GM21717 (cell line): ENCODE measurements around the gene ZNF654.
"Not testable (repeated sequence)": the region's sequence is repeated elsewhere in the genome, so short reads cannot be mapped to it uniquely, and the experiment has no call there.

ENCODE experiments used
- ATAC-seq: cut with Tn5 transposase; IDR thresholded peaks from one replicate; pipeline ENCODE4 v1.9.1; 2021; ENCODE audit warnings: mild to moderate bottlenecking, moderate library complexity; ENCODE audit not compliant: unreplicated experiment

The ZNF654 gene

DNA sequence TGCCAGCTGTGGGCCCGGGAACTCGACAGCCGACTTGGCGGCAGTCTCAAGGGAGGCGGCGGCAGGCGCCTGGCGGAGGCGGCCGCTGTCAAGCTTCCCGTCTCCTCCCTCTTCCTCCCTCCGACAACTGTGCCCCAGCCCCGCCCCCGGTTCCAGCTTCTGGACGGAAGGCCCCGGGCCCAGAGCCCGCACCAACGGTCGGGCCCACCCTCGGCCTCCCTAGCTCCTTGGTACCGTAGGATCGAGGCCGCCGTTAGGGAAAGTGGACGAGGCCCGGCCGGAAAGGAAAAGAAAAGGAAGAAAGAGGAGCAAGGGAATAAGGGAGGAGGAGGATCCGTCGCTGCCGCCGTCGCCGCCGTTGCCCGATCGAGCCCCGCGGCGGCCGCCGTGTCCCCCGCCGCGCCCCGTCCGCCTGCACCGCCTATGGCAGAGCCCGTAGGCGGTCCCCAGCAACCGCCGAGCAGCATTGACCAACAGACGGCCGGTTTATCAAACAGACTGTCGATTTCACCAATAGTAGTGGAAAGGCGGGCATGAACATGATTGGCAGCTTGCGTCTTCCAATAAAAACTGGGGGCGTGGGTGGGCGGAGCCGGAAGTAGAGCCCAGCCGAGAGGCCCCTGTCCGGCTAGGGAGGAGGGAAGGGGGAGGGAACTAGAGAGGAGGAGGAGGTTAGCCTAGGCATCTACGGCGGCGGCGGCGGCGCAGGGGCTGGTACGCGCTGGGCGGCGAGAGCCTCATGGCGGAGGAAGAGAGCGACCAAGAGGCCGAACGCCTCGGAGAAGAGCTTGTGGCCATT, at the start of gene ZNF654, which contains the start of gene CGGBP1:
Gene ZNF654 (plus strand): TSS at position 675 of the 799 bp plus-strand sequence. CDS start 65 bp downstream, at position 740.
Gene CGGBP1 (minus strand): TSS at position 425 of the 799 bp plus-strand sequence. CDS start 3,029 bp downstream, outside the sequence.
- ATAC-seq: peak; percentile 97

DNA sequence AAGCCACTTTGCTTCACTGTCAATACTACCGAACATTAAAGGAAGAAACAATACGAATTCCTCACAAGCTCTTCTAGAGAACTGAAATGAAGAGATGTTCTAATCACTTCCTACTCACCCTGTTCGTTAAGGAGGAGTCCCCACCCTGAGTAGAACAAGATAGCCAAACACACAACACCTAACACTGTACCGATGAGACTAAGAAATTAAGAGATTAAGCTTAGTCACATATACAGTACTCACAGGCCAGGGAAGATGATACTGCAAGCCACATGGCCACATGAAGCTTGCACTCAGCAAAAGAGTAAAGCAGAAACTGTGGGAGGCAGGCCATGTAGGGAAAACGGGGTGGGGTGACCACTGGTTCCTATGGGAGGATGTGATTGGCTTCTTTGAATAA, 48.2 kb upstream of the ZNF654 start:
- ATAC-seq: no peak

DNA sequence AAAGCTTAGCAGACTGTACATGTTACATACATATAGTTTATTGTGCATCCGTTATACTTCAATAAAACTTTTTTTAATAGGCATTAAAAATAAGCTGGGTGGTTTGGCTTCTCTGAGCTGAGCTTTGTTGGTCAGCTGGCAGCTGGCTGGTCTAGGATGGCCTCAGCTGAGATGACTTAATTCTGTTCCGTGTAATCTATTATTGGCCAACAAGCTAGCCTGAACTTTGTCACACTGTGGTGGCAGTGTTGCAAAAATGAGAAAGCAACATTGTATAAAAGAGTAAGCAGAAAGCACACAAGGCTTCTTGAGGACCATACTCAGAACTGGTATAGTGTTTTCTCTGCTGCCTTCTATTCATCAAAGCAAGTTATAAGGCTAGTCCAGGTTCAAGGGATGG, 45.5 kb upstream of the ZNF654 start:
- no peak for ATAC-seq

DNA sequence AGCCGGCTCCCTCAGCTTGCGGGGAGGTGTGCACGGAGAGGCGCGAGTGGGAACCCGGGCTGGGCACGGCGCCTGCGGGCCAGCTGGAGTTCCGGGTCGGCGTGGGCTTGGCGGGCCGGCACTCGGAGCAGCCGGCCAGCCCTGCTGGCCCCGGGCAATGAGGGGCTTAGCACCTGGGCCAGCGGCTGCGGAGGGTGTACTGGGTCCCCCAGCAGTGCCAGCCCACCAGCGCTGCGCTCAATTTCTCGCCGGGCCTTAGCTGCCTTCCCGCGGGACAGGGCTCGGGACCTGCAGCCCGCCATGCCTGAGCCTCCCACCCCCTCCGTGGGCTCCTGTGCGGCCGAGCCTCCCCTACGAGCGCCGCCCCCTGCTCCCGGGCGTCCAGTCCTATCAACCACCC, 43.4 kb upstream of the ZNF654 start:
- ATAC-seq: not testable (repeated sequence)

DNA sequence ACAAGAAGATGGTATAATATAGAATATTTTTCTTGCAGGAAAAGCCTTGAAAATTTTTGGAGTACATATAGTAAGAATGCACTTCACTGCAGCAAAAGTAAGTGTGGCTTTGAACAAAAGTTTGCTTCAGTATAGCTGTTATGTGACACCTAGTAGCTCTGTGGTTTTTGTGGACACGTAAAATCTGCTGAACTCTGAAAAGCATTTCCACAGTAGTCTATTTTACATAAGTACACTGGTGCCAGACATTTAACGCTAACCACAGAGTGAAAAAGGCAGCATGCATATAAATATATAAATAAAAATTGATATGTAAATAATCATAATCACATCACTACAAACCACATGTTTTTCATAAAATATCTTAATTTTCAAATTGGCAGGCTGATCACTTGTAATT, 40.0 kb upstream of the ZNF654 start:
- ATAC-seq: peak; percentile 95

DNA sequence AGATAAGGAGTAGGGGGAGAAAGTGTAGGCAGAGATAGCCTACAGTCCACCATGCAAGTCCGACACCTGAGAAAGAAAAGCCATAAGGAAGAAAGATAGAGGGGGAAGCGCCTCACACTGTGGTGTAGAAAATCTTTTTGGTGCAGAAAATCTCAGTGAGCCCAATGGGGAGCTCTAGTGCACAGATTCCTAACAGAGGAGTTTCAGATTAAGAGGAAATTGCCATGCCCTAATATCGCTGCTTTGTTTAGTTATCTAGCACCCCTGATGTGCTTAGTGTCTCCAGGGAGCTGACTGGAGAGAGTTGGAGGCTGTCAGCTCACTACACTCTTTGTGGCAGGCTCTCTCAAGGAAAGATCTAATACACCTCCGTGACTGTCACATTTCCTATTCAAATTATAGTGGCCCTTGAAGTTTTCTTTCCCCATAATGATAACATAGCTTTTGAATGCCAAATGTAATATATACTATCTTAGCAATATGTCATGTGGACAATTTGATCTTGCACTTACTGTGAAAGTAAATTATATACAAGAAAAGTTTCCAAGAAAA, 34.0 kb upstream of the ZNF654 start:
- no peak for ATAC-seq

DNA sequence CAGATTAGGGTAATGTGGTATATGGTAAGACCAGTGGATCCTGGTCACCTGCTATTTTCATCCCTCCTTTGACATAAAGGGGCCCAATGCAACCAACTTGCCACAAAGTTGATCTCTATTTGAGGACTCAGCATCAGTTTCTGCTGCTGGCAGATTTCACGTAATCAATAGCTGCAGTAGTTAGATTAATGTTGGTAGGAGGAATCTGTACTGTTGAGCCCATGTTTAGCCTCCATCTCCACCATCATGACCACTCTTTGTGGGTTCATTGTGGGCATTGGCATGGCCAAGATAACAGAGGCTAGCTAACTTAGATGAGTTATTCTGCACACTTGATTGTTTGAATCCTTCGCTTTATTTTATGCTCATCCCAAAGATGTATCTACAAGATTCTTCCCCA, 30.2 kb upstream of the ZNF654 start:
- ATAC-seq: no peak

DNA sequence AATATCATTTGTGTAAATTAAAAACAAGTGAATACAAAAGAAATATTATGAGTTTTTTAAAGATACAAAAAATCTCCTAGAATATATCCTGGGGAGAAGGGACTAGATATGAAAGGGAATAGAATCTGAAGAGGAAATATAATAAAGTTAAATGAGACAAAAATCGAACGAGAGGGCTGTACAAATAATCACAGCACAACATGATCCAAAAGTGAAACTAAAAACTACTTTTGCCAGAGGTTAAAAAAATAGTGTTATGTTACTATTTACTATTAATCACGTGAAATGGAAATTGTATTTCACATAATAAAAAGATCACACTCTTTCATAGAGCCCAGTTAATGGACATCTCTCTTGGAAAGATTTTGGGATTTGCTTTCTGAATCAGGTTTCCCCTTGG, 28.8 kb upstream of the ZNF654 start:
- ATAC-seq: no peak

DNA sequence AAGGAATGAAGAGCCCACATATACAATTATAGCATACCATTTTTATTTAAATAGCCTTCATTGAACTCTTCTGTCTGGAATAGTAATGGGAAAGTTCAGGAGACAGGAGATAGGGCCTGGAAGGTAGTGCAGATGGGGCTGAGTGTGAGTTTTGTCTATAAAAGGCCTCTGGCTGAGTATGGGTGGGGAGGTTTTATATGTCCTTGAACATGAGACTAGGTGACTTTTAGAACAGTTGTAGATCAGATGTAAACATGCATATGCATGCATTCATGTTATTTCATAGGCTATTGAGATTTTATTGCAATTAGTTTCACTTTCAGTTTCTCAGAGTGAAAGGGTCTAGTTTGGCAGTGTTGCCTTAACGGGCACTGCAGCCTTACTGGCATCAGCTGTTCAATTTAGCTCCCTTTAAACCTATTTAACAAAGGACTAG, 27.4 kb upstream of the ZNF654 start:
- peak; percentile 91 for ATAC-seq

DNA sequence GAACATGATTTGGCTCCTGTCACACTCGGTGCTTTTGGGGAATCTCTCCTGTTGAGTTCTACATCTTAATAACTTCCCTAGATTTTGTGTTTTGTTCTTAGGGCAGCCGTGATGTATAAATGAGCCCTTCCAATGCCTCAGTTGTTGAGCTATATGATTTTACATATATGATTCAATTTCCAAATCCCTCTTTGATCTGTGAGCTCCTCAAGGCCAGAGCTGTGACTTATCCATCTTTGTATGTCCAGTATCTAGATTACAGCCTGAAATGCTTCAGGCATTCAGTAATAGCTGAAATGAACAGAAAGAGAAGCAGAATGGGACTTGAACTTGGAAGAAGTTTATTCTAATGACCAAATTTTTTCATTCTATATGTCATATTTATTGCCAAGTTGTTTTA, 26.8 kb upstream of the ZNF654 start:
- peak; percentile 23 for ATAC-seq

DNA sequence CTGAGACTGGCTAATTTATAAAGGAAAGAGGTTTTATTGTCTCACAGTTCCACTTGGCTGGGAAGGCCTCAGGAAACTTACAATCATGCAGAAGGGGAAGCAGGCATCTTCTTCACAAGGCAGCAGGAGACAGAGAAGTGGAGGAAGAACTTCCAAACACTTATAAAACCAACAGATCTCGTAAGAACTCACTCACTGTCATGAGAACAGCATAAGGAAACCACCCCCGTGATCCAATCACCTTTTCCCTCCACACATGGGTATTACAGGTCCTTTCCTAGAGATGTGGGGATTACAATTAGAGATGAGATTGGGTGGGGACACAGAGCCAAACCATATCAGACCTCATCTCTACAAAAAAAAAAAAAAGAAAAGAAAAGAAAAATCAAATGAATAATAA, 26.0 kb upstream of the ZNF654 start:
- ATAC-seq: no peak

DNA sequence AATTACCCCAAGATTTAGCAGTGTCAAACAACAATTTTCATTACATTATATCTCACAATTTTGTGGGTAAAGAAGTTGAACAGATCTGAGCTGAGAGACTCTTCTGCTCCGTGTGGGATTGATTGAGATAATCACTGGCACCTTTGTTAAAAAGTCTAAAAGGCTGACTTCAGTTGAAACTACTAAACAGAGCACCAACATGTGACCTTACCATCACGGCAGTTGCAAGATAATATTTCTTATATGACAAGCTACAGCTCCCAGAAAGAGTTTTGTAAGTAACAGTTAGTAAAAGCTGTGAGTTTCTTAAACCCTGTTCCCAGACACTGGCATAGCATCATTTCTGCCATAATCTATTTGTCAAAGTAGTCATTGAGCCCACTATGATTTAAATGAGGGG, 25.2 kb upstream of the ZNF654 start:
- ATAC-seq: no peak

DNA sequence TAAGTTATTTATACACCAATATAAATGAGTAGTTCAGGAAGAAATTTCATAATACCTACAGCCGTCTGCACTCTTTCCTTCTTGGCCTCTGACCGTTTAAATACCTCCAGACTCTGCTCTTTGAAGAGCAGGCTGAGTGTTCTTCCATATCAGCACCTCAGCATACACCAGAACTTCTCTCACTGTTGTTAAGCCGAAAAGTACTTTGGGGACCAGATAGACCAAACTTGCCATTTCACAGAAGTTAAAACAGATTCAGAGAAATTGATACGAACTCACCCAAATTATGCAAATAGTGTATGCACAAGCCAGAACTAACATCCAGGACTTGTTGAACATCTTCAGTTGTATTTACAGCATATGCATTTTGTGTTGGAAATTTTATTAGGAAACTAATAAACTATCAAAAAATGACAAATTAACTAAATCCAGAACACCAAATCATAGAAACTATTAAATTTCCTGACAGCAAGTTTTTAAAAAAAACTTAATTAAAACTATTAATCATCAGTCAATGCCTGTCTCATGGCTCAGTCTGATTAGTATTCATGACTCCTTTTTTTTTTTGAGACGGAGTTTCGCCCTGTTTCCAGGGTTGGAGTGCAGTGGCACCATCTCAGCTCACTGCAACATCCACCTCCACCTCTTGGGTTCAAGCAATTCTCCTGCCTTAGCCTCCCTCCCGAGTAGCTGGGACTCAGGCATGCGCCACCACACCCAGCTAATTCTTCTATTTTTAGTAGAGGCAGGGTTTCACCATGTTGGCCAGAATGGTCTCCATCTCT, 24.4 kb upstream of the ZNF654 start:
- ATAC-seq: no peak

DNA sequence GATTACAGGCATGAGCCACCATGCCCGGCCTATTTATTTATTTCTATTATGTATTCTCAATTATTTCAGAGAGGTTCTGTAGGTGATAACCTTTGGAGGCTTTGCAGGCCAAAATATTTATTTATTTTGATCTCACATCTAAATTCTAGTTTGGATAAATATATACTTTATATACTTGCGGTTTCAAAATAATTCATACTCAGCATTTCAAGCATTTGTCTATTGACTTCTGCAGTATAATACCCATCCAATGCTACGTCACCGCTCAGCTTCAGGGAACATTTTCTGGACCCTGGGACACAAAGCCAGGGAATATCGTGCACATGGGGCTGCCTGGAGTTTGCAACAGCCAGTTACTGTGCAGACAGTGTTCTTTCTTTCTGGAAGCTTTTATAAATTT, 22.8 kb upstream of the ZNF654 start:
- no peak for ATAC-seq

DNA sequence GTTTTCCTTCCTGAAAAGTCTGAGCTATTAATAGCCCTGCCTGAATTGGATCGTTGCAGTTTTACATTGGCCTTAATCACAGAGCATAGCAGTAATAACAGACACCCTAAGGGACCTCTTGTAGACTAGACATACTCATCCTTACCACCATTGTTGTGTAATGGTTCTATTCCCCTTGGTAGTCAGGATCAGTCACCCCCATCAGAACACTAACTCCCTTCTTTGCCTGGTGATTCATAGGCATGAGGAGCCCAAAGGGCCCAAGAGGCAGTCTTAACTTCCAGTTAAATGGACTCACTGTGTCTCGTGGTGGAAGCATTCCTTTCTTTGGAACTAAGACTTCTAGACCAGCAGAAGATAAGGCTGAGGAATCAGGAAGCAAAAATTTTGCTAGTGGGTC, 20.5 kb upstream of the ZNF654 start:
- no peak for ATAC-seq

DNA sequence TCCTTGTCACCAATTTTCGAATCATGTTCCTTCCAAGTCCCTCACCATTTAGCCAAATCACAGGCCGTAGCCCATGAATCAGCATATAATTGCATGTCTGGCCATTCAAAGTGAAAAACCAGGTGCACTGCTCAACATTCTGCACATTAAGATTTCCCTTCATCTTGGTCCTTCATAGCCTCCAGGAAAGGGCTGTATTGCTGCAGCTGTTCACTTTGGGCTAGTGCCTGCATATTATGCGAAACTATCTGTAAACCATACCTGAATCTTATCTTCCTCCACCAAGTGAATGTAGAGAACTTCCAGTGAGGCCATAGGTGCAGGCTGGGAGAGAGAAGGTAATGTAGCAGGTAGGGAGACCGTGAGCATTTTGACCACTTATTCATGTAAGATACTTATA, 18.5 kb upstream of the ZNF654 start:
- no peak for ATAC-seq

DNA sequence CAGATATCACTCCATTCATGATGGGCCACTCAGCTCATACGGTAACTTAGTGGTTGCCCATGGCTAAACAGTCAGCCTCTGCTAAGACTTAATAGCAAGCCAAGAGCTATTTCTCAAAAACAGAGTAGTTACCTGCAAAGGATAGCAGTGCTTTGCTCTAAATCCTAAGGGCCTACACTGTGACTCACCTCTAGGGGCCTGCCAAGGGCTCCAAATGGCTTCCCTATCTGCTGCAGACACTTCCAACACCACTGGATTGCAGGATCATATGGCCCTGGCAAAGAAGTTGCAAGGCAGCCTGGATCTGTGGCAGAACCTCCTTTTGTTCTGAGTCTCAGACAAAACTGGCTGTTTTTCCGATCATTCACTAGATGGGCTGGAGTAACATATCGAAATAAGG, 18.1 kb upstream of the ZNF654 start:
- no peak for ATAC-seq

DNA sequence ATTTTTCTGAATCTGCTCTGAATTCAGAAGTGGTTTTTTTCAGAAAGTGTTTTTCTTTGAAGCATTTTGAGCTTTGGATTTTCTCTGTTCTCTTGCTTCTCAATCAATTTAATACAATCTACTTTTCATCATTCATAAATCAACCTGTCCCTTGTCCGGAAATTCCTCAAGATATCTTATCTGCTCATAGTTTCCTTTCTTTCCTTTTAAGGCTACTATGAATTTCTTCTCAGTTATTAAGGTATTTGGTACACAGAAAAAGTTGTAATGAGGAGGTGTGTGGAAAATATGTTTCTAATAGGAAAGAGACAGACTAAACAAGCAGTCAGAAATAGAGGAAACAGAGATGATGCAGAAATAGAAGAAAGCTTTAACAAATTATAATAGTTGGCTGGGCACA, 14.6 kb upstream of the ZNF654 start:
- no peak for ATAC-seq

DNA sequence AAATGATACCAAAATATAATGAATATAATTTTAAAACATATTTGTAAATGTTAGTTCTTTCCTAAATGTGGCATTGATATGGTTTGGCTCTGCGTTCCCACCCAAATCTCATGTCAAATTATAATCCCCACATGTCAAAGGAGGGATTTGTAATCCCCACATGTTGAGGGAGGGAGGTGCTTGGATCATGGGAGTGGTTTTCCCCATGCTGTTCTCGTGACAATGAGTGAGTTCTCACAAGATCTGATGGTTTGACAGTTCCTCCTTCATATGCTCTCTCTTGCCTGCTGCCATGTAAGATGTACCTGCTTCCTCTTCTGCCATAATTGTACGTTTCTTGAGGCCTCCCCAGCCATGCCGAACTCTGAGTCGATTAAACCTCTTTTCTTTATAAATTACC, 12.3 kb upstream of the ZNF654 start:
- no peak for ATAC-seq

DNA sequence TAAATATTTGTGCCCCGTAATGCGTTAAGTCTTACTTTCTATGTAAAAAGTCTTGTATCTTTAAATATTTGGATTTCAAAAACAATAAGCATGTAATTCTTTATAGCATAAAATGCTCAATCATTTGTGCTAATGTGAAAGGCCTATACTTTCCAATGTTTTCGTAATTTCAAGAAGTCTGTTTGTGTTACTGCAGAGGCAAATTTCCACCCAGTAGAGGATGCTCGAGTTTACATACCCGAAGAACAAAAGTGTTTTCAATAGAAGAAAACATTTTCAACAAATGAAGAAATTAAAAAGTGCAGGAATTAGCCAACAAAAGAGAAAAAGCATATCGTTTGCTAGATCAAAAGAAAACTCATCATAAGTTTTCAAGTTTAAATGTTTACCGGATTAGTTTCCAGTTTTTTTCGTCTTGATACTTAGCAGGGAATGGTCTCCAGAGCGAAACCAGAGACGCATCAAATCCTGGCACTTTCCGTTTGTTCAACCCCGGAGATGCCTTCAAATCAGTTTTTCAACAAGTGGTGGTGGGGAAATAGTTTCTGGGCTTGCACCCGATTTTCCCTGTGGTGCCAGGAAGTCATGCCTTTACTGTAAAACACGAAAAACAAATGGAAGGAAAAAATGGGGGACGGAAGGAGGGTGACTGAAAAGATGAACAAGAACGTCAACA, 1.3 kb upstream of the ZNF654 start:
- no peak for ATAC-seq

DNA sequence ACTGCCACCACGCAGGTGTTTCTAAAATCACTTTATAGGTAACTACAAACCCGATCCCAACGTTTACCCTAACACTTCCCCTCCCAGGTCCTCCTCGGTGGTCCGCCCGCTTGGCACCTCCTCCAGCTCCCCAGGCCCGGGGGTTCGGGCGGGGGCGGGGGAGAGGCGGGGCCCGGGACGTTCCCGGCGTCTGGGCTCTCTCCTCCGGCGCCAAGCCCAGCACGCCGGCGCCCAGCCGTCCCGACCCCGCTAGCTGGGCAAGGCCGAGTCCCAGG, 812 bp upstream of the ZNF654 start:
- ATAC-seq: peak; percentile 25
